ENCODE measurements around the gene ABLIM1.

ABLIM1 gene

DNA sequence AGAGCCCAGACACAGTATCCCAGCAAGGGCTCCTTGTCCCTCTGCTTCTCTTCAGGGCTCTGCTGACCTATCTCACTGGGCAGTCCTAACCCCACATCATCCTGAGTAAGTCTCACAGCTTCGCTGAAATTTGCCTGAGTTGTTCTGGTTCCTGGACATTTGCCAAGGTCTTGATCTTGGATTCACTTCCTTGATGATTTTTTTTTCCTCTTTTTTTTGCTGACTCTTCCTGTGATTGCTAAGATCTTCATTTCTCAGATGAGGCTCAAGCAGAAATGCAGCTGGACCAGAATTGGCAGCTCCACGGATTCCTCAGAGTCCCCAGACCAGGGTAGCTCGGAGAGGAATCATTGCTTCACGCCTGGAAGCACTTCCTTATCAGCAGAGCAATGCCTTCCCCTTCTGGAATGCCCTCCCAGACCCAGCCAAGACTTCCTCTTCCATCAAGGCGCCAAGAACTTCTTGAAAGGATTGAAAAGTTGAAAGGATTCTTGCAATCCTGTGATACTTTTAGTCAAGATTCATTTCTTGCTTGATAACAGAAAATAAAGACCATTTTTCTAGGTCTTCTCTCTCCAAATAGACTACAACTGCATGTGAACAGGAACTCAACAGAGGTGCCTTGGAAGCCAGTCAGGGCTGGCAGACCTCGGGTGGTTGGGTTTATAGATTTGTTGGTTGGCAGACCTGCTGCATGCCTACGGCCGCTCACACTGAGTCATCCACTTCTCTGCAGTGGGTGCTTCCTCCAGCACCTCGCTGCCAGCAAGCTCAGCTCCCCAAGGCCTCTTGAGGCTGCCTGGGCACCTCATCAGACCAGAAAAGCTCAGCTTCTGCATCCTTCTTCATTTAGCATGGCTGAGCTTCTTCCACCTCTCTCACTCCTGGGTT, 244.9 kb downstream of the ABLIM1 start:
- TF ChIP-seq TAF1 (IDR thresholded peaks at IDR 0.05; ENCODE audit: borderline replicate concordance, insufficient read depth, low read length) (no peak), FOXP2 (optimal IDR thresholded peaks at IDR 0.05; ENCODE audit: borderline replicate concordance, extremely low read depth, extremely low read length, insufficient read depth) (no peak), SIN3A (IDR thresholded peaks at IDR 0.05; ENCODE audit: borderline replicate concordance, insufficient read depth, low read length) (no peak), POLR2AphosphoS5 (IDR thresholded peaks at IDR 0.05; ENCODE audit: low read depth, low read length) (no peak)
- TF ChIP-seq, protein P1, sequence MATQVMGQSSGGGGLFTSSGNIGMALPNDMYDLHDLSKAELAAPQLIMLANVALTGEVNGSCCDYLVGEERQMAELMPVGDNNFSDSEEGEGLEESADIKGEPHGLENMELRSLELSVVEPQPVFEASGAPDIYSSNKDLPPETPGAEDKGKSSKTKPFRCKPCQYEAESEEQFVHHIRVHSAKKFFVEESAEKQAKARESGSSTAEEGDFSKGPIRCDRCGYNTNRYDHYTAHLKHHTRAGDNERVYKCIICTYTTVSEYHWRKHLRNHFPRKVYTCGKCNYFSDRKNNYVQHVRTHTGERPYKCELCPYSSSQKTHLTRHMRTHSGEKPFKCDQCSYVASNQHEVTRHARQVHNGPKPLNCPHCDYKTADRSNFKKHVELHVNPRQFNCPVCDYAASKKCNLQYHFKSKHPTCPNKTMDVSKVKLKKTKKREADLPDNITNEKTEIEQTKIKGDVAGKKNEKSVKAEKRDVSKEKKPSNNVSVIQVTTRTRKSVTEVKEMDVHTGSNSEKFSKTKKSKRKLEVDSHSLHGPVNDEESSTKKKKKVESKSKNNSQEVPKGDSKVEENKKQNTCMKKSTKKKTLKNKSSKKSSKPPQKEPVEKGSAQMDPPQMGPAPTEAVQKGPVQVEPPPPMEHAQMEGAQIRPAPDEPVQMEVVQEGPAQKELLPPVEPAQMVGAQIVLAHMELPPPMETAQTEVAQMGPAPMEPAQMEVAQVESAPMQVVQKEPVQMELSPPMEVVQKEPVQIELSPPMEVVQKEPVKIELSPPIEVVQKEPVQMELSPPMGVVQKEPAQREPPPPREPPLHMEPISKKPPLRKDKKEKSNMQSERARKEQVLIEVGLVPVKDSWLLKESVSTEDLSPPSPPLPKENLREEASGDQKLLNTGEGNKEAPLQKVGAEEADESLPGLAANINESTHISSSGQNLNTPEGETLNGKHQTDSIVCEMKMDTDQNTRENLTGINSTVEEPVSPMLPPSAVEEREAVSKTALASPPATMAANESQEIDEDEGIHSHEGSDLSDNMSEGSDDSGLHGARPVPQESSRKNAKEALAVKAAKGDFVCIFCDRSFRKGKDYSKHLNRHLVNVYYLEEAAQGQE (IDR thresholded peaks at IDR 0.05; ENCODE audit: insufficient read depth in 1 of 2, low read depth in 2 of 2, low read length in 2 of 2): no peak

DNA sequence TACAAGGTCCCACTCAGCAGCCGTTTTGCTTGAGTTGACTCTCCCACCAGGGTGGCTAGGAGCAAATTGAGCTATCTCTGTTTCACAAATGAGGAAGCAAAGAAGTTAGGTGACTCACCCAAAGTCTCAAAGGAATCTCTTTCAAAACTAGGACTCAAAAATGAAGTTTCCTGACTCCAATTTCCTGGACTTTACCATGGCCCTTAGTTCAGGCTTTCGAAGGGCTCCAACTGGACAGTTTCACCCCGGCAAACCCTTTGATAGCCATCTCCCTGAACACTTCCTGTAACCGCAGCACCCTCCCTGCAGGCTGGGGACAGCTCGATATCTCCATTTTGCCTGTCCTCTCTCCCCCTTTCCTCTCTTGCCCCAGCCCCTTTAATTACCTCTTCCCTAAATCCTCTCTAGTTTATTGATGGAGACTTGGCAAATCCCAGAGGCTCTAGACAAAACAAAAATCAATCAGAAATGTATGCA, 249.1 kb downstream of the ABLIM1 start:
- TF ChIP-seq FOXP2 (optimal IDR thresholded peaks at IDR 0.05; ENCODE audit: borderline replicate concordance, extremely low read depth, extremely low read length, insufficient read depth) (no peak), SIN3A (IDR thresholded peaks at IDR 0.05; ENCODE audit: borderline replicate concordance, insufficient read depth, low read length) (no peak), POLR2AphosphoS5 (IDR thresholded peaks at IDR 0.05; ENCODE audit: low read depth, low read length) (no peak), TAF1 (IDR thresholded peaks at IDR 0.05; ENCODE audit: borderline replicate concordance, insufficient read depth, low read length) (no peak)
- TF ChIP-seq, protein P1 (IDR thresholded peaks at IDR 0.05; ENCODE audit: insufficient read depth in 1 of 2, low read depth in 2 of 2, low read length in 2 of 2): no peak

DNA sequence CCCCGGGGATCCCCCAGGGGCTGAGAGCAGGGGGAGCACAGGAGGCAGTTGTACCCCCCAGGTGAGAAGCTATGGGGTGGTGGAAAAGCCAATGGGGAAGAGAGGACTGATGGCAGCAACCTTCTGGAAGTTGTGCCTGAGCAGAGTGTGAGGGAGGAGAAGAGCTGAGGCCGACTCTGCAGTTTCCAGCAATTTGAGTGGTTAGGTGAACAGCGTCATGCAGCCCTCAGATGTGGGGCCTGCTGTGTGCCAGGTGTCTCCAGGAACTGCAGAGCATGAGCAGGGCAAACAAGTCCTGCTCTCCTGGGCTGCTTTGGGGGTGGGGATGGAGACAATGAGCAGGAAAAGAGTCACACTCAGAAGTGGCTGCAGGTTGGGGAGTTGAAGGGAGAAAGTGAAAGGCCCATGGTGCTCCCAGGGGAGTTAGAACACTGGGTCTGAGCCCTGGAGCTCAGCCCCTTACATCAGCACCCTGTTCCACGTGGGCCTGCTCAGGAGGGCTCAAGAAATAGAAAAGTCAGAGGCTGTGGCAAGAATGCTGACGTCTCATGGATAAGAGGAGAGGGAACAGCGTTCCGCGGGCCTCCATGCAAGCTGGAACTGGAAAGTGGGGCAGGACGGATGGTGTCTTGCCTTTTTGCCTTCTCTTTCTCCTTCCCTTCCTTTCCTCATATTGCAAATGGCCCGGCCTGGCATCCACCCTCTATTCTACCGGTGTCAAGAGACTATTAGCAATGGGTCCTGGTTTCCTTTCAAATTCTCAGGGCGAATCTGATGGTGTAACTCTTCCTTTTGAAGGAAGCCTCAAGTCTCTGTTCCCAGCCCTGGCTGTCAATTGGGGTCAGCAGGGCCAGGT, 249.7 kb downstream of the ABLIM1 start:
- no peak for TF ChIP-seq SIN3A (IDR thresholded peaks at IDR 0.05; ENCODE audit: borderline replicate concordance, insufficient read depth, low read length)
- no peak for TF ChIP-seq TAF1 (IDR thresholded peaks at IDR 0.05; ENCODE audit: borderline replicate concordance, insufficient read depth, low read length)
- TF ChIP-seq FOXP2 (optimal IDR thresholded peaks at IDR 0.05; ENCODE audit: borderline replicate concordance, extremely low read depth, extremely low read length, insufficient read depth): no peak
- TF ChIP-seq POLR2AphosphoS5 (IDR thresholded peaks at IDR 0.05; ENCODE audit: low read depth, low read length): no peak
- TF ChIP-seq, protein P1 (IDR thresholded peaks at IDR 0.05; ENCODE audit: insufficient read depth in 1 of 2, low read depth in 2 of 2, low read length in 2 of 2): no peak

DNA sequence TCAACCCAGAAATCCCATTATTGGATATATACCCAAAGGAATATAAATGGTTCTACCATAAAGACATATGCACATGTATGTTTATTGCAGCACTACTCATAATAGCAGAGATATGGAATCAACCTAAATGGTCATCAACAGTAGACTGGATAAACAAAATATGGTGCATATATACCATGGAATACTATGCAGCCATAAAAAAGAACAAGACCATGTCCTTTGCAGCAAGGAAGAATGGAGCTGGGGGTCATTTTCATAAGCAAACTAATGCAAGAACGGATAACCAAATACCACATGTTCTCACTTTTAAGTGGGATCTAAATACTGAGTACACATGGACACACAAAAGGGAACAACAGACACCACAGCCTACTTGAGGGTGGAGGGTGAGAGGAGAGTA, 251.6 kb downstream of the ABLIM1 start:
- TF ChIP-seq, protein P1 (IDR thresholded peaks at IDR 0.05; ENCODE audit: insufficient read depth in 1 of 2, low read depth in 2 of 2, low read length in 2 of 2): no peak
- TF ChIP-seq SIN3A (IDR thresholded peaks at IDR 0.05; ENCODE audit: borderline replicate concordance, insufficient read depth, low read length) (no peak), POLR2AphosphoS5 (IDR thresholded peaks at IDR 0.05; ENCODE audit: low read depth, low read length) (no peak), FOXP2 (optimal IDR thresholded peaks at IDR 0.05; ENCODE audit: borderline replicate concordance, extremely low read depth, extremely low read length, insufficient read depth) (no peak), TAF1 (IDR thresholded peaks at IDR 0.05; ENCODE audit: borderline replicate concordance, insufficient read depth, low read length) (no peak)
